Smooth muscle cell (in vitro differentiated cells): Measurements from ENCODE around the gene COL5A1. TPM values are rescaled to one million over a fixed set of nuclear protein-coding genes. Genes with fewer than 3 reads are reported as not detected.

ENCODE experiments used
- DNase-seq: peaks from one replicate; lab custom pipeline; 2025; ENCODE audit not compliant: unreplicated experiment; lab: John Stamatoyannopoulos, UW
- H2AFZ ChIP-seq: fragments of 200-600 bp; sonication (generic); 2 replicates; pipeline ENCODE4 v1.6.0; 2016; ENCODE audit warnings: antibody characterized with exemption, low read depth, mild to moderate bottlenecking
- H3F3A ChIP-seq: fragments of 200-600 bp; sonication (generic); 2 replicates; pipeline ENCODE4 v1.6.0; 2017; ENCODE audit warnings: antibody characterized with exemption, low read depth
- H3K27ac ChIP-seq: fragments of 200-600 bp; sonication (generic); 2 replicates; pipeline ENCODE4 v1.5.1; 2016; ENCODE audit warnings: low read depth, mild to moderate bottlenecking
- H3K27me3 ChIP-seq: fragments of 200-600 bp; sonication (generic); 2 replicates; pipeline ENCODE4 v1.6.1; 2016; ENCODE audit warnings: low read depth, mild to moderate bottlenecking
- H3K36me3 ChIP-seq: fragments of 200-600 bp; sonication (generic); 2 replicates; pipeline ENCODE4 v1.5.1; 2016; ENCODE audit warnings: low read depth
- H3K4me1 ChIP-seq: fragments of 200-600 bp; sonication (generic); 2 replicates; pipeline ENCODE4 v1.5.1; 2016; ENCODE audit warnings: low read depth
- H3K4me2 ChIP-seq: fragments of 200-600 bp; sonication (generic); 2 replicates; pipeline ENCODE4 v1.6.0; 2016; ENCODE audit warnings: mild to moderate bottlenecking
- H3K4me3 ChIP-seq: fragments of 200-600 bp; sonication (generic); 2 replicates; pipeline ENCODE4 v1.5.1; 2016; ENCODE audit warnings: mild to moderate bottlenecking
- H3K79me2 ChIP-seq: fragments of 200-600 bp; sonication (generic); 2 replicates; pipeline ENCODE4 v1.6.0; 2016; ENCODE audit warnings: low read depth, mild to moderate bottlenecking
- H3K9ac ChIP-seq: fragments of 200-600 bp; sonication (generic); 2 replicates; pipeline ENCODE4 v1.6.0; 2016; ENCODE audit warnings: low read depth
- H3K9me3 ChIP-seq: fragments of 200-600 bp; sonication (generic); replicated peaks from 2 replicates; pipeline ENCODE4 v1.5.1; 2016; ENCODE audit warnings: low read depth
- H4K20me1 ChIP-seq: fragments of 200-600 bp; sonication (generic); 2 replicates; pipeline ENCODE4 v1.6.0; 2016; ENCODE audit warnings: low read depth
- whole genome bisulfite sequencing: methylation state at CpG from one replicate; pipeline ENCODE4 v1.1.7; 2016; ENCODE audit warnings: low lambda C conversion rate; 5-methylcytosine and 5-hydroxymethylcytosine counted together
- polyA plus RNA-seq: library from polyadenylated mRNA; unstranded; fragments of >200 nt; fragmentation: Nextera tagmentation; extraction: Ambion mirVana; gene quantifications from 2 replicates; pipeline ENCODE4 v1.2.1, GENCODE V29; 2016
- total RNA-seq: library from RNA; depleted of rRNA; stranded (reverse); fragments of >200 nt; gene quantifications from 2 replicates; pipeline ENCODE4 v1.2.3, GENCODE V29; 2014
- TF ChIP-seq, protein P1 (sequence below): fragments of 200-600 bp; sonication (generic); IDR thresholded peaks from 2 replicates; pipeline ENCODE4 v1.5.1; 2017; ENCODE audit warnings: borderline replicate concordance, mild to moderate bottlenecking, antibody characterized with exemption; ENCODE audit not compliant: insufficient read depth, poor library complexity, severe bottlenecking

The COL5A1 gene
- total and polyA plus RNA-seq, 2 experiments from 2014 or later = 1,084 to 1,443 TPM

DNA sequence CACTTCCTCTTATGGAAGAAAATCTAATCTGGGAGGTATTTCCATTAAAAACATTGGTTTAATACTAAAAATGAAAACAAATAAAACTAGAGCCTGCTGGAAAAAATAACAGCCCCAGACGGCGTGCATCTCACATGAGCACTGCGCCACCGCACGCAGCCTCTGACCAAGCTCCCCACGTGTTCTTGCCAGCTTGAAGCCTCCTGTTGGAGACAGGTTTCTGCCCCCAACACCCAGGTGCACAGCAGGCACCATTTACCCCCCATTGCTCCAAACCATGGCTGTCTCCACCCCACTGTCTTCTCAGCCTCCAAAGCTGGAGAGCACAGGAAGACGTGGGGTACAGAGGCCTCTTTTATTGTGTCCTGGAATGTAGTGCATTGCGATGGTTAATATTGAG is 10.7 kb upstream of the COL5A1 start:
- Histone ChIP-seq H3K4me3 (no peak overlapping the region), H3F3A (peaks cover 10% of the 10 kb centered on the region), H2AFZ (no peak overlapping the region), H3K4me2 (no peak overlapping the region), H3K27ac (no peak overlapping the region), H3K27me3 (no peaks in the 10 kb centered on the region), H3K9me3 (no peaks in the 10 kb centered on the region), H3K4me1 (peaks cover 18% of the 10 kb centered on the region), H3K79me2 (peaks cover 14% of the 10 kb centered on the region), H3K9ac (no peak overlapping the region), H4K20me1 (no peaks in the 10 kb centered on the region), H3K36me3 (no peaks in the 10 kb centered on the region)
- 95% methylated on average over 8 of the region's 8 CpGs for WGBS
- TF ChIP-seq, protein P1, sequence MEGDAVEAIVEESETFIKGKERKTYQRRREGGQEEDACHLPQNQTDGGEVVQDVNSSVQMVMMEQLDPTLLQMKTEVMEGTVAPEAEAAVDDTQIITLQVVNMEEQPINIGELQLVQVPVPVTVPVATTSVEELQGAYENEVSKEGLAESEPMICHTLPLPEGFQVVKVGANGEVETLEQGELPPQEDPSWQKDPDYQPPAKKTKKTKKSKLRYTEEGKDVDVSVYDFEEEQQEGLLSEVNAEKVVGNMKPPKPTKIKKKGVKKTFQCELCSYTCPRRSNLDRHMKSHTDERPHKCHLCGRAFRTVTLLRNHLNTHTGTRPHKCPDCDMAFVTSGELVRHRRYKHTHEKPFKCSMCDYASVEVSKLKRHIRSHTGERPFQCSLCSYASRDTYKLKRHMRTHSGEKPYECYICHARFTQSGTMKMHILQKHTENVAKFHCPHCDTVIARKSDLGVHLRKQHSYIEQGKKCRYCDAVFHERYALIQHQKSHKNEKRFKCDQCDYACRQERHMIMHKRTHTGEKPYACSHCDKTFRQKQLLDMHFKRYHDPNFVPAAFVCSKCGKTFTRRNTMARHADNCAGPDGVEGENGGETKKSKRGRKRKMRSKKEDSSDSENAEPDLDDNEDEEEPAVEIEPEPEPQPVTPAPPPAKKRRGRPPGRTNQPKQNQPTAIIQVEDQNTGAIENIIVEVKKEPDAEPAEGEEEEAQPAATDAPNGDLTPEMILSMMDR = no peak
- no peak for DNase-seq

DNA sequence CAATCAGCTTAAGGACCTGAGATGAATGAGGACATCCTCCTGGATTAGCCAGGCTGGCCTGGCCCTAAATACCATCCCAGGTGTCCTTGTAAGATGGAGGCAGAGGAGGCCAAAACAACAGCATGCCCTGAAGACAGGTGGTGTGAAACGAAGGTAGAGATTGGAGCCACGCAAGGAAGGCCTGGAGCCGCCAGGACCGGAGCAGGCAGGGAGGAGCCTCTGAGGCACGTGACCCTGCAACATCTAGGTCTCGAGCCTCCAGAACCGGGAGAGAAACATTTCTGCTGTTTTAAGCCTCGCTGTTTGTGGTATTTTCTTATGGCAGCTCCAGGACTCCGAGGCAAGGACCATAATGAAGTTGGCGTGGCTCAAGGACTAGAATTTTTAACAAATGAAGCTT is 9.7 kb upstream of the COL5A1 start:
- Histone ChIP-seq H3F3A (peaks cover 4% of the 10 kb centered on the region), H4K20me1 (no peaks in the 10 kb centered on the region), H3K4me3 (no peak overlapping the region), H3K9me3 (no peaks in the 10 kb centered on the region), H3K79me2 (peaks cover 16% of the 10 kb centered on the region), H3K36me3 (no peaks in the 10 kb centered on the region), H3K4me2 (no peak overlapping the region), H3K9ac (no peak overlapping the region), H2AFZ (no peak overlapping the region), H3K27me3 (no peaks in the 10 kb centered on the region), H3K27ac (no peak overlapping the region), H3K4me1 (peaks cover 12% of the 10 kb centered on the region)
- 95% methylated on average over 10 of the region's 10 CpGs for WGBS
- no peak for DNase-seq
- TF ChIP-seq, protein P1 = no peak

DNA sequence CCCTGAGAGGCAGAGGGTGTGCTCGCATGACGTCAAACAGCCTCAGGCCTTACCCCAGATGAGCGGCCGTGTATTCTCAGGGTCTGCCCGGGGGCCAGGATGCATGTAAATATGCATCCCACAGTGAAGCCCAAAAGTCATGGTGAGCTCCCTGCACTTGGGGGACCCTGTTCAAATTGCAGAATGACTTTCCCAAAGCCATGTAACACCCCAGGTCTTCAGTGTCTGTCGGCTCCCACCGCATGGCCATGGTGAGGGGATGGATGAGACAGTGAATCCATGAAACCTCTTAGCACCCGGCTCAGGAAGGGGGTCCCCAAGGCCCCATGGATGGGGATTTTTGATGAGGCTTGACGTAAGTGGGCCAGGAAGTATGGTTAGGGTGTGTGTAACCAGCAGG is 9.3 kb upstream of the COL5A1 start:
- Histone ChIP-seq H3K4me1 (peaks cover 12% of the 10 kb centered on the region), H3K9me3 (no peaks in the 10 kb centered on the region), H3K27ac (no peak overlapping the region), H2AFZ (no peak overlapping the region), H3K36me3 (no peaks in the 10 kb centered on the region), H3F3A (no peaks in the 10 kb centered on the region), H4K20me1 (no peaks in the 10 kb centered on the region), H3K9ac (no peak overlapping the region), H3K4me2 (no peak overlapping the region), H3K27me3 (no peaks in the 10 kb centered on the region), H3K79me2 (peaks cover 19% of the 10 kb centered on the region), H3K4me3 (no peak overlapping the region)
- TF ChIP-seq, protein P1 = no peak
- DNase-seq = no peak
- WGBS = 94% methylated on average over 9 of the region's 9 CpGs

DNA sequence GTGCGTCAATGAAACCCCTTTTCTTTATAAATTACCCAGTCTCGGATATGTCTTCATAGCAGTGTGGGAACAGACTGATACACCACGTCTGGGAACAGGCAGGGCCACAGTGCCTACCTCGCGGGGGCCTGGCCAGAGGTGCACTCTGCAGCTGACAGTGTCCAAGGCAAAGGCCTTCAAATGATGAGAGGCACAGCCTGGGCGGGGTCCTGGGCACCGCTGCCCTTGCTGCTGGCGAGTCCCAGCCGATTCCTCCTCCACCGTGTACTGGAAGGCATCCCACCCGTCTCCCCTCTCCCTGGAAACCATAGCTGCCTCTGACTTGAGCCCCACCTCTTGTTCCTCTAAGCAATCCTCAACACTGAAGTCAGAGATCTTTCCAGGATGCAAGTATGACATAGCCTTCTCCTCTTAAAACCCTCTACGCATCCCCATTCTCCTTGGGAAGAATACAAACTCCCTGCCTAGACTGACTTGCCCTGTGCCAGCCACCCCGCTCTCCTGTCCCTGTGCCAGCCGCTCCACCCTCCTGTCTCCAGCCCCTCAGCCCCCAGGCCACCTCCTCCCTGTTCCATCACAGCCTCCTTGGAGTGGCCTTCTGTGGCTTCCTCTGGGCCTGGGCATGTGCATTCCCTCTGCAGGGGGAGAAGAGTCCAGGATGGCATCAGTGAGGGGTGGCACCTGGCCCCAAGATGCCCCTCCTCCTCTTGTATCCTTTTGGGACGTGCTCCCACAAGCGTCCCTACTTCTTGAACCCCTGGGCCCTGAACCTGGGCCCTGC is 8.1 kb upstream of the COL5A1 start:
- no peak for DNase-seq
- no peaks in the 10 kb centered on the region for H3K27me3 ChIP-seq
- no peaks in the 10 kb centered on the region for H3K9me3 ChIP-seq

More for the DNA sequence above, 8.1 kb upstream of the COL5A1 start:
- Histone ChIP-seq H3F3A (no peaks in the 10 kb centered on the region), H3K4me3 (no peak overlapping the region), H3K36me3 (no peaks in the 10 kb centered on the region), H3K4me1 (peaks cover 10% of the 10 kb centered on the region), H3K79me2 (peaks cover 25% of the 10 kb centered on the region), H3K4me2 (no peak overlapping the region), H4K20me1 (no peaks in the 10 kb centered on the region), H2AFZ (no peak overlapping the region), H3K9ac (no peak overlapping the region), H3K27ac (no peak overlapping the region)
- WGBS = 93% methylated on average over 16 of the region's 16 CpGs
- TF ChIP-seq, protein P1 = no peak
